Heart right ventricle (tissue), 16 donors: ENCODE measurements around the gene REL. TPM values are rescaled to one million over a fixed set of nuclear protein-coding genes. Genes with fewer than 3 reads are reported as not detected.
"Not testable (repeated sequence)": the region's sequence is repeated elsewhere in the genome, so short reads cannot be mapped to it uniquely, and the experiment has no call there.

ENCODE experiments used
- ATAC-seq, 8 donors: fragments of 200-7000 bp; cut with Tn5 transposase; one replicate each; pipeline ENCODE4 v1.9.1; 2020; ENCODE audit warnings: mild to moderate bottlenecking in 8 of 8, moderate library complexity in 8 of 8, moderate number of reproducible peaks in 1 of 8
- DNase-seq, 2 donors: peaks; one replicate each; pipeline ENCODE4 v3.0.0-alpha.2; 2020
- H3K27ac ChIP-seq, 10 donors: fragments of 200-600 bp; sonication (generic) in 2 of 10; one replicate each; pipeline versions ENCODE4 v1.5.0 to v1.8.0; 2020 to 2022; ENCODE audit warnings: mild to moderate bottlenecking in 3 of 10
- H3K27me3 ChIP-seq, 7 donors: fragments of 200-600 bp; one replicate each; pipeline ENCODE4 v1.8.0; 2021 to 2022; ENCODE audit warnings: mild to moderate bottlenecking in 2 of 7
- H3K36me3 ChIP-seq, 9 donors: fragments of 200-600 bp; sonication (generic) in 1 of 9; one replicate each; pipeline versions ENCODE4 v1.5.0 to v1.8.0; 2020 to 2022; ENCODE audit warnings: mild to moderate bottlenecking in 2 of 9
- H3K4me1 ChIP-seq, 9 donors: fragments of 200-600 bp; sonication (generic) in 1 of 9; one replicate each; pipeline versions ENCODE4 v1.5.0 to v1.8.0; 2020 to 2022; ENCODE audit warnings: mild to moderate bottlenecking in 4 of 9
- H3K4me3 ChIP-seq, 10 donors: fragments of 200-600 bp; sonication (generic) in 2 of 10; one replicate each; pipeline versions ENCODE4 v1.5.0 to v1.8.0; 2020 to 2022; ENCODE audit warnings: mild to moderate bottlenecking in 7 of 10, moderate library complexity in 2 of 10
- H3K9me3 ChIP-seq, 11 donors: fragments of 200-600 bp in 10 of 11; sonication (generic) in 2 of 11; one replicate each; pipeline versions ENCODE4 v1.5.0 to v1.8.0; 2013 to 2022; ENCODE audit warnings: mild to moderate bottlenecking in 2 of 11, control low read depth in 1 of 11, moderate library complexity in 1 of 11
- CTCF ChIP-seq, 9 donors: fragments of 200-600 bp; sonication (generic) in 2 of 9; IDR thresholded peaks; one replicate each; pipeline versions ENCODE4 v1.5.0 to v1.8.0; 2021 to 2022; ENCODE audit warnings: antibody characterized with exemption in 9 of 9, mild to moderate bottlenecking in 5 of 9, moderate library complexity in 1 of 9
- WGBS, 2 donors: extraction: QIAGEN DNeasy Blood & Tissue Kit; methylation state at CpG; one replicate each; pipeline ENCODE4 v1.1.7; 2013; ENCODE audit warnings: inconsistent platforms in 1 of 2; 5-methylcytosine and 5-hydroxymethylcytosine counted together
- intact Hi-C, 10 donors: fragments of 100-400 bp; cut with DNase I; formaldehyde crosslinking; loops; one replicate each; pipeline versions ENCODE4 v1.11.1 to v1.14.2; 2022
- polyA plus RNA-seq, 2 donors: library from polyadenylated mRNA; stranded (reverse); fragments of 200-250 nt; gene quantifications; one replicate each; pipeline ENCODE4 v1.2.3, GENCODE V29; 2013
- total RNA-seq, 10 donors: library from RNA; stranded (reverse); fragmentation: NEBNext Ultra II Directional in 3 of 10; extraction: Animal tissue kit (Norgen Biotek cat#: 25700) in 3 of 10; gene quantifications; one replicate each; pipeline versions ENCODE4 v1.2.1 to v1.2.4, GENCODE V29; 2021 to 2023
- donor health status: Arrhythmogenic right ventricular cardiomyopathy.
- donor health status: ischemic (EF 13 %, LVEDD 7.1; RV severe dilation, severe dysfunction).
- donor health status: healthy with polysubstance abuse.
- donor health status: DM: no; HTN: yes; CAD: no.
- donor health status: DM: no; HTN: no; CAD: no.
- donor health status: ischemic (EF 25% LVEDD 6.9; RV normal size, moderate dysfunction).
- donor health status: ischemic (EF 25% LVEDD 5.7; RV mildly dilated, moderate dysfunction).
- donor health status: healthy.
- donor health status: DM: yes; HTN: yes; CAD: no.
- donor health status: Ischemic cardiomyopathy.
- donor health status: ischemic (EF 35%, LVEDD 5.7; RV mildly dilated, moderate dysfunction).
- donor health status: nonischemic (EF 11% LVEDD 7.7; RV severe dilation, severe dysfunction).
- donor health status: DM: yes; HTN: yes; CAD: no.
- donor health status: PGD.
- donor health status: ischemic (EF 29% LVEDD 5.4; RV normal size, mild dysfunction).
- donor health status: nonischemic (EF 23%, LVEDD 6.1; RV moderate dilation, normal function).

Gene REL
- total and polyA plus RNA-seq, 12 donors = 0.49 to 11.7 (median 6.4) TPM

GRCh38 chr2:60886991-60887390 is 5.6 kb downstream of the REL start:
- no peak overlapping the region for H3K27ac ChIP-seq
- no peak overlapping the region for H3K4me3 ChIP-seq
- DNase-seq (no peak), ATAC-seq (no peak)
- intact Hi-C loops = loop anchor here in 2 of 10 donors (10.0 kb wide), 2 partner anchors 92 to 108 kb away; no protein-coding TSS in a partner anchor
- H3K27me3 ChIP-seq = no peaks in the 10 kb centered on the region
- H3K36me3 ChIP-seq = peaks cover 0 to 6% (median 0%) of the 10 kb centered on the region in 9 donors
- peaks cover 0 to 61% (median 37%) of the 10 kb centered on the region in 9 donors for H3K4me1 ChIP-seq
- WGBS, 2 donors = 65 to 77% methylated on average over 3 of the region's 3 CpGs
- no peak for TF ChIP-seq CTCF (IDR thresholded peaks at IDR 0.05)
- H3K9me3 ChIP-seq = no peaks in the 10 kb centered on the region

- 94 to 98% methylated on average over 2 of the region's 2 CpGs for WGBS, 2 donors
- intact Hi-C loops = loop anchor here in 2 of 10 donors (10.0 kb wide), 2 partner anchors 94 to 106 kb away; no protein-coding TSS in a partner anchor
- no peaks in the 10 kb centered on the region for H3K27me3 ChIP-seq
- no peak for DNase-seq
- H3K27ac ChIP-seq = no peak overlapping the region
- H3K36me3 ChIP-seq = peaks cover 0 to 23% (median 0%) of the 10 kb centered on the region in 9 donors
- H3K9me3 ChIP-seq = no peaks in the 10 kb centered on the region
- no peak for ATAC-seq
- TF ChIP-seq CTCF (IDR thresholded peaks at IDR 0.05) = no peak
- H3K4me1 ChIP-seq = peaks cover 0 to 55% (median 29%) of the 10 kb centered on the region in 9 donors
- no peak overlapping the region for H3K4me3 ChIP-seq
Measured at GRCh38 chr2:60888853-60889252, 7.5 kb downstream of the REL start.

GRCh38 chr2:60889581-60890392 is 8.4 kb downstream of the REL start:
- H3K9me3 ChIP-seq, ATAC-seq, H3K27ac ChIP-seq, DNase-seq, H3K27me3 ChIP-seq, H3K4me3 ChIP-seq: not testable (repeated sequence)
- Histone ChIP-seq H3K36me3 (peaks cover 0 to 33% (median 4%) of the 10 kb centered on the region in 9 donors), H3K4me1 (peaks cover 0 to 45% (median 21%) of the 10 kb centered on the region in 9 donors)
- 95 to 96% methylated on average over 6 to 7 of the region's 7 CpGs for WGBS, 2 donors
- intact Hi-C loops = loop anchor here in 2 of 10 donors (10.0 kb wide), 2 partner anchors 95 to 105 kb away; no protein-coding TSS in a partner anchor

GRCh38 chr2:60890393-60890707 is 9.0 kb downstream of the REL start:
- TF ChIP-seq CTCF (IDR thresholded peaks at IDR 0.05) = no peak
- Histone ChIP-seq H3K27ac (no peak overlapping the region), H3K36me3 (peaks cover 0 to 38% (median 10%) of the 10 kb centered on the region in 9 donors), H3K4me3 (no peak overlapping the region), H3K27me3 (no peaks in the 10 kb centered on the region), H3K9me3 (no peaks in the 10 kb centered on the region), H3K4me1 (peaks cover 0 to 40% (median 16%) of the 10 kb centered on the region in 9 donors)
- DNase-seq (no peak), ATAC-seq (no peak)
- intact Hi-C loops = no loop called here
- 96 to 100% methylated on average over 1 of the region's 1 CpG for WGBS, 2 donors

- no peak overlapping the region for H3K27ac ChIP-seq
- intact Hi-C loops = no loop called here
- ATAC-seq (no peak), DNase-seq (no peak)
- 69 to 75% methylated on average over 3 of the region's 3 CpGs for WGBS, 2 donors
- H3K4me3 ChIP-seq = no peak overlapping the region
- no peaks in the 10 kb centered on the region for H3K9me3 ChIP-seq
- no peak for TF ChIP-seq CTCF (IDR thresholded peaks at IDR 0.05)
- peaks cover 0 to 47% (median 16%) of the 10 kb centered on the region in 9 donors for H3K36me3 ChIP-seq
- H3K27me3 ChIP-seq = no peaks in the 10 kb centered on the region
- peaks cover 0 to 31% (median 10%) of the 10 kb centered on the region in 9 donors for H3K4me1 ChIP-seq
Measured at GRCh38 chr2:60891180-60891579, 9.8 kb downstream of the REL start.
